SK-N-SH treated with all-trans-retinoic acid at 6 μM for 48 hours (cell line): Measurements from ENCODE around the gene PPP4R4.

Experiments used
- PATZ1 ChIP-seq: fragments of 250-450 bp; sonication (Bioruptor Pico); IDR thresholded peaks from 2 replicates; pipeline ENCODE4 v1.8.0; 2020; ENCODE audit warnings: mild to moderate bottlenecking, moderate library complexity, borderline replicate concordance
- TCF4 ChIP-seq: fragments of 250-450 bp; sonication (Bioruptor Pico); IDR thresholded peaks from 2 replicates; pipeline ENCODE4 v1.8.0; 2021; ENCODE audit warnings: mild to moderate bottlenecking, moderate library complexity, borderline replicate concordance
- TSHZ2 ChIP-seq: fragments of 250-450 bp; sonication (Bioruptor Pico); IDR thresholded peaks from 2 replicates; pipeline ENCODE4 v1.5.0; 2020; ENCODE audit warnings: mild to moderate bottlenecking, moderate library complexity
- ZC3H10 ChIP-seq: fragments of 250-450 bp; sonication (Bioruptor Pico); IDR thresholded peaks from 2 replicates; pipeline ENCODE4 v1.5.1; 2021; ENCODE audit warnings: mild to moderate bottlenecking, moderate library complexity
- ZFP3 ChIP-seq: fragments of 250-450 bp; sonication (Bioruptor Pico); IDR thresholded peaks from 2 replicates; pipeline ENCODE4 v1.5.0; 2020; ENCODE audit warnings: mild to moderate bottlenecking, moderate library complexity
- ZNF70 ChIP-seq: fragments of 450-650 bp; formaldehyde crosslinking; IDR thresholded peaks from 2 replicates; pipeline ENCODE4 v1.5.0; 2020; ENCODE audit warnings: mild to moderate bottlenecking, moderate library complexity

DNA sequence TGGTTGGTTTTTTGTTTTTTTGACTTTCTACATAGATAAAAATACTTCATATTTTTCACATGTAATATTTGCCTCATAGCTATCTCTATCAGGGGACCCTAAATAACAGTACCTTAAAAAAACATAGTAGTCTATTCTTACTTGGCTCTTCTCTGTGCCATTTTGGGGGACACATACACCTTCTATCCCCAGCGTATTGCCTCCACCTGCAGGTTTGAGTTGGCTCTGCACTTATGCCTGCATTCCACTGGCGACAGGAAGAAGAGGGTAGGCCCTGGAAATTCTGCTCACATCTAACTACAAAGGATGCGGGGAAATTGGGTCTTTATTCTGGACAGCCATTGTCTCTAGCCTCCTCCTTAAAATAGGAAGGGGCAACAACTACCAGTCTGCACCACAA lies 30.9 kb upstream of the PPP4R4 start:
- TF ChIP-seq TSHZ2 (no peak), ZC3H10 (CRISPR knock-in tag) (no peak), TCF4 (CRISPR knock-in tag) (no peak), ZFP3 (CRISPR knock-in tag) (no peak), ZNF70 (no peak), PATZ1 (CRISPR knock-in tag) (no peak)
